Activated CD8-positive, alpha-beta T cell treated with anti-CD3 and anti-CD28 coated beads, Interleukin-2, amount 10 ng/mL, durations not matched to agents 7 days and 5 days (primary cell): ENCODE measurements around the gene CTDP1. TPM values are rescaled to one million over a fixed set of nuclear protein-coding genes. Genes with fewer than 3 reads are reported as not detected.

Experiments used
- total RNA-seq, 2 experiments: library from RNA; stranded (reverse); gene quantifications; one replicate each; pipeline ENCODE4 v1.2.3, GENCODE V29; 2021

Gene CTDP1
- total RNA-seq, 2 experiments from 2014 or later: 35.5 to 36.8 TPM

Other genes with a start within 250 kb of the CTDP1 start
- not detected for gene KCNG2, start 118.1 kb downstream of the CTDP1 start, total RNA-seq